Hepatocyte (in vitro differentiated cells): ENCODE results near the gene CROCC2.

Experiments
- EZH2phosphoT487 ChIP-seq: fragments of 200-600 bp; sonication (generic); IDR thresholded peaks from one replicate; pipeline ENCODE4 v1.6.1; 2018; ENCODE audit warnings: antibody characterized with exemption, mild to moderate bottlenecking, low read depth, moderate library complexity; ENCODE audit not compliant: unreplicated experiment, severe bottlenecking
- TF ChIP-seq, protein P1 (sequence below): fragments of 200-600 bp; sonication (generic); IDR thresholded peaks from 2 replicates; pipeline ENCODE4 v1.5.1; 2016; ENCODE audit warnings: antibody characterized with exemption, mild to moderate bottlenecking; ENCODE audit not compliant: poor library complexity

DNA sequence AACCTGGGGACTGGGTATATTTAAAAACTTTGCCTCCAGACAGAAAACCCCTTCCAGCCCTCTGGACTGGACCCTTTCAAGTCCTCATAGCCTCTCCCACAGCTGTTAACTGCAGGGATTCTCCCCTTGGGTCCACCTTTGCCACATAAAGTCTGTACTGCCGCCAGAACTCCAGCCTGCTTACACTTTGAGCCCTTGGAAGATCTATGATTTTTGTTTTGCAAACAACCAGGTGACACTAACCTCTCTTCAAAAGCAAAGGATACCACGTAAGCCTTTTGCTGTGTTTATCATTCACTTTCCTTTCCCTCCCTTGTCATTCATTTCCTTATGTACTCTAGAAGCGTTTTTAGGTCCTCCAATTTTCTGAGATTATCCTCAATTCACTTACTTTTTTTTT lies 41.7 kb upstream of the CROCC2 start:
- TF ChIP-seq, protein P1, sequence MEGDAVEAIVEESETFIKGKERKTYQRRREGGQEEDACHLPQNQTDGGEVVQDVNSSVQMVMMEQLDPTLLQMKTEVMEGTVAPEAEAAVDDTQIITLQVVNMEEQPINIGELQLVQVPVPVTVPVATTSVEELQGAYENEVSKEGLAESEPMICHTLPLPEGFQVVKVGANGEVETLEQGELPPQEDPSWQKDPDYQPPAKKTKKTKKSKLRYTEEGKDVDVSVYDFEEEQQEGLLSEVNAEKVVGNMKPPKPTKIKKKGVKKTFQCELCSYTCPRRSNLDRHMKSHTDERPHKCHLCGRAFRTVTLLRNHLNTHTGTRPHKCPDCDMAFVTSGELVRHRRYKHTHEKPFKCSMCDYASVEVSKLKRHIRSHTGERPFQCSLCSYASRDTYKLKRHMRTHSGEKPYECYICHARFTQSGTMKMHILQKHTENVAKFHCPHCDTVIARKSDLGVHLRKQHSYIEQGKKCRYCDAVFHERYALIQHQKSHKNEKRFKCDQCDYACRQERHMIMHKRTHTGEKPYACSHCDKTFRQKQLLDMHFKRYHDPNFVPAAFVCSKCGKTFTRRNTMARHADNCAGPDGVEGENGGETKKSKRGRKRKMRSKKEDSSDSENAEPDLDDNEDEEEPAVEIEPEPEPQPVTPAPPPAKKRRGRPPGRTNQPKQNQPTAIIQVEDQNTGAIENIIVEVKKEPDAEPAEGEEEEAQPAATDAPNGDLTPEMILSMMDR, result no peak
- no peak for TF ChIP-seq EZH2phosphoT487
